ENCODE data around the gene CABP7.

DNA sequence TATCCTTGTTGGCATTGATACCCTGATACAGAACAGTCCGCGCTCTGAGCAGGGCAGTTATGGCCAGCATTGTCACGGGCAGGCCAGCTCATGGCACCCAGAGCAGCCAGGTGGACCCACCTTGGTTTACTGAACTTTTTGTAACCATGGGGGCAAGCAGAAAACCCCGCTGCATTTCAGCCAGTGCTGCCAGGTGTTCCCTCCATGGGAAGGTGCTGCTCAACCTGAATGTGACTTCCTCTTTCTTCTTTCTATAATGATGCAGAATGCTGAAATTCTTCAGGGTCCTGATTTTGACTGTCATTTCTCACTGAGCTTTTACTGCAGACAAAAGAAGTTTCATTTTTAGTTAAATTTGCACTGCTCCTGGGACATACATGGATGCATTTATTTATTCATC lies 35.6 kb upstream of the CABP7 start:
- no peak for TF ChIP-seq POLR2A (IDR thresholded peaks at IDR 0.05)
- TF ChIP-seq, protein P1, sequence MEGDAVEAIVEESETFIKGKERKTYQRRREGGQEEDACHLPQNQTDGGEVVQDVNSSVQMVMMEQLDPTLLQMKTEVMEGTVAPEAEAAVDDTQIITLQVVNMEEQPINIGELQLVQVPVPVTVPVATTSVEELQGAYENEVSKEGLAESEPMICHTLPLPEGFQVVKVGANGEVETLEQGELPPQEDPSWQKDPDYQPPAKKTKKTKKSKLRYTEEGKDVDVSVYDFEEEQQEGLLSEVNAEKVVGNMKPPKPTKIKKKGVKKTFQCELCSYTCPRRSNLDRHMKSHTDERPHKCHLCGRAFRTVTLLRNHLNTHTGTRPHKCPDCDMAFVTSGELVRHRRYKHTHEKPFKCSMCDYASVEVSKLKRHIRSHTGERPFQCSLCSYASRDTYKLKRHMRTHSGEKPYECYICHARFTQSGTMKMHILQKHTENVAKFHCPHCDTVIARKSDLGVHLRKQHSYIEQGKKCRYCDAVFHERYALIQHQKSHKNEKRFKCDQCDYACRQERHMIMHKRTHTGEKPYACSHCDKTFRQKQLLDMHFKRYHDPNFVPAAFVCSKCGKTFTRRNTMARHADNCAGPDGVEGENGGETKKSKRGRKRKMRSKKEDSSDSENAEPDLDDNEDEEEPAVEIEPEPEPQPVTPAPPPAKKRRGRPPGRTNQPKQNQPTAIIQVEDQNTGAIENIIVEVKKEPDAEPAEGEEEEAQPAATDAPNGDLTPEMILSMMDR (IDR thresholded peaks at IDR 0.05), result no peak

Measured in adrenal gland (tissue), 5 donors.